HepG2 (cell line): ENCODE measurements around the gene GRID1.

Experiments used
- HMGXB4 ChIP-seq, 2 experiments: sonication (generic) in 1 of 2; formaldehyde crosslinking in 1 of 2; IDR thresholded peaks; 2 replicates each; pipeline versions ENCODE4 v1.4.0 to v1.6.1; 2018 to 2020; ENCODE audit warnings: missing genetic modification reagents in 2 of 2, borderline replicate concordance in 1 of 2, low read depth in 1 of 2, mild to moderate bottlenecking in 1 of 2, missing biosample characterization in 1 of 2
- LCORL ChIP-seq, 2 experiments: fragments of 450-650 bp in 1 of 2; sonication (generic) in 1 of 2; formaldehyde crosslinking in 1 of 2; IDR thresholded peaks; 2 replicates each; pipeline versions ENCODE4 v1.5.0 to v1.6.1; 2017 to 2020; ENCODE audit warnings: antibody characterized with exemption in 1 of 2, missing genetic modification reagents in 1 of 2
- NR1H2 ChIP-seq: sonication (generic); formaldehyde crosslinking; IDR thresholded peaks from 2 replicates; pipeline ENCODE4 v1.8.1; 2022; ENCODE audit warnings: low read depth, missing genetic modification reagents, borderline replicate concordance
- RAD21 ChIP-seq: fragments of 450-650 bp; formaldehyde crosslinking; IDR thresholded peaks from 2 replicates; pipeline ENCODE4 v1.5.0; 2020; ENCODE audit warnings: mild to moderate bottlenecking
- TCF7L2 ChIP-seq: IDR thresholded peaks from 2 replicates; pipeline ENCODE4 v1.6.1; 2011; ENCODE audit warnings: mild to moderate bottlenecking, low read depth, low read length, moderate library complexity
- TOE1 ChIP-seq: sonication (generic); formaldehyde crosslinking; IDR thresholded peaks from 2 replicates; pipeline ENCODE4 v1.4.0; 2020; ENCODE audit warnings: mild to moderate bottlenecking, missing genetic modification reagents
- ZNF253 ChIP-seq: sonication (generic); formaldehyde crosslinking; IDR thresholded peaks from 2 replicates; pipeline ENCODE4 v1.8.0; 2022; ENCODE audit warnings: mild to moderate bottlenecking, missing genetic modification reagents, borderline replicate concordance
- ZNF75D ChIP-seq: sonication (generic); formaldehyde crosslinking; IDR thresholded peaks from 2 replicates; pipeline ENCODE4 v1.8.1; 2023; ENCODE audit warnings: missing genetic modification reagents, mild to moderate bottlenecking, borderline replicate concordance
- ZNF776 ChIP-seq: sonication (generic); formaldehyde crosslinking; IDR thresholded peaks from 2 replicates; pipeline ENCODE4 v1.4.0; 2020; ENCODE audit warnings: mild to moderate bottlenecking, missing genetic modification reagents
- TF ChIP-seq, protein P1 (sequence below): sonication (generic); formaldehyde crosslinking; IDR thresholded peaks from 2 replicates; pipeline ENCODE4 v1.4.0; 2020; ENCODE audit warnings: mild to moderate bottlenecking, missing genetic modification reagents
- TF ChIP-seq, protein P2 (sequence below): sonication (generic); formaldehyde crosslinking; IDR thresholded peaks from 2 replicates; pipeline ENCODE4 v1.4.0; 2020; ENCODE audit warnings: mild to moderate bottlenecking, missing genetic modification reagents

DNA sequence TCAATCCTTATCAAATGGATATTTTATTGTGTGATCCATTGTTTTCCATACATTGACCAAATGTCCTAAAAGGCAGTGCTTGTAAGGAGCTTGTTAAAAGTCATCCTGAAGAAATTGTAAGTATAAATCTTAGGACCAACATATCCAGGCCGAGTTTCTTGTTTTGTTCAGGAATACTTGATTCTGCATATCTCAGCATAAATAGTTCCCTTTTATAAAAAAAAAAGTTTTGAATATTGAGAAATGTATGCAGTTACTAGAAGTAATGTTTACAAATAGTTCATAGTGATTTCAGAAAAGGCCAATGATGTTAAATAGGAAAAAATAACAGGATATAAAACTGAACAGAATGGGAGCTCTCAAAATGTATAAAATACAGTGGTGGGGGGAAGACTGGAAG, 6.6 kb downstream of the GRID1 start:
- TF ChIP-seq TOE1 (CRISPR knock-in tag) (no peak), ZNF253 (CRISPR knock-in tag) (no peak), ZNF776 (no peak), ZNF75D (CRISPR knock-in tag) (no peak), HMGXB4 (CRISPR knock-in tag; IDR thresholded peaks at IDR 0.05; ENCODE audit: borderline replicate concordance in 1 of 2, low read depth in 1 of 2) (no peak), TCF7L2 (no peak), LCORL (IDR thresholded peaks at IDR 0.05) (no peak), LCORL (CRISPR knock-in tag; IDR thresholded peaks at IDR 0.05) (no peak), RAD21 (no peak), NR1H2 (no peak)
- TF ChIP-seq, protein P1, sequence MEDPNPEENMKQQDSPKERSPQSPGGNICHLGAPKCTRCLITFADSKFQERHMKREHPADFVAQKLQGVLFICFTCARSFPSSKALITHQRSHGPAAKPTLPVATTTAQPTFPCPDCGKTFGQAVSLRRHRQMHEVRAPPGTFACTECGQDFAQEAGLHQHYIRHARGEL (CRISPR knock-in tag) = no peak
- TF ChIP-seq, protein P2, sequence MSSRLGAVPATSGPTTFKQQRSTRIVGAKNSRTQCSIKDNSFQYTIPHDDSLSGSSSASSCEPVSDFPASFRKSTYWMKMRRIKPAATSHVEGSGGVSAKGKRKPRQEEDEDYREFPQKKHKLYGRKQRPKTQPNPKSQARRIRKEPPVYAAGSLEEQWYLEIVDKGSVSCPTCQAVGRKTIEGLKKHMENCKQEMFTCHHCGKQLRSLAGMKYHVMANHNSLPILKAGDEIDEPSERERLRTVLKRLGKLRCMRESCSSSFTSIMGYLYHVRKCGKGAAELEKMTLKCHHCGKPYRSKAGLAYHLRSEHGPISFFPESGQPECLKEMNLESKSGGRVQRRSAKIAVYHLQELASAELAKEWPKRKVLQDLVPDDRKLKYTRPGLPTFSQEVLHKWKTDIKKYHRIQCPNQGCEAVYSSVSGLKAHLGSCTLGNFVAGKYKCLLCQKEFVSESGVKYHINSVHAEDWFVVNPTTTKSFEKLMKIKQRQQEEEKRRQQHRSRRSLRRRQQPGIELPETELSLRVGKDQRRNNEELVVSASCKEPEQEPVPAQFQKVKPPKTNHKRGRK (CRISPR knock-in tag) = no peak
